Activated CD8-positive, alpha-beta T cell treated with anti-CD3 and anti-CD28 coated beads for 36 hours (primary cell): Measurements from ENCODE around the gene HOXD13. TPM values are rescaled to one million over a fixed set of nuclear protein-coding genes. Genes with fewer than 3 reads are reported as not detected.

Experiments used
- ATAC-seq: fragments of 200-7000 bp; cut with Tn5 transposase; one replicate; pipeline ENCODE4 v1.10.0; 2021; ENCODE audit warnings: mild to moderate bottlenecking, moderate library complexity
- CTCF ChIA-PET: fragments of 350-600 bp; sonication (Branson Sonifier 250); formaldehyde crosslinking; loops from one replicate; lab custom pipeline; 2021; ENCODE audit warnings: antibody characterized with exemption; lab: Charles Lee
- POLR2A ChIA-PET: fragments of 350-600 bp; sonication (Branson Sonifier 250); formaldehyde crosslinking; loops from one replicate; lab custom pipeline; 2021; ENCODE audit warnings: antibody characterized with exemption; lab: Charles Lee
- DNase-seq: peaks from one replicate; pipeline ENCODE4 v3.0.0-alpha.2; 2020
- H3K27ac Mint-ChIP-seq: one replicate; pipeline ENCODE4 v1.8.0; 2021; ENCODE audit warnings: mild to moderate bottlenecking, mixed read lengths
- H3K27me3 Mint-ChIP-seq: one replicate; pipeline ENCODE4 v1.8.0; 2021; ENCODE audit warnings: mixed read lengths
- H3K36me3 Mint-ChIP-seq: one replicate; pipeline ENCODE4 v1.8.0; 2021; ENCODE audit warnings: low read depth, mixed read lengths
- H3K4me1 Mint-ChIP-seq: one replicate; pipeline ENCODE4 v1.8.0; 2021; ENCODE audit warnings: low read depth, mixed read lengths
- H3K4me3 Mint-ChIP-seq: one replicate; pipeline ENCODE4 v1.8.0; 2021; ENCODE audit warnings: mild to moderate bottlenecking, moderate library complexity, mixed read lengths
- H3K9me3 Mint-ChIP-seq: one replicate; pipeline ENCODE4 v1.8.0; 2021; ENCODE audit warnings: mixed read lengths
- intact Hi-C: fragments of 100-400 bp; cut with micrococcal nuclease; formaldehyde crosslinking; loops from one replicate; pipeline ENCODE4 v1.10.0; 2022
- total RNA-seq, 2 experiments: library from RNA; stranded (reverse); gene quantifications; one replicate each; pipeline ENCODE4 v1.2.3, GENCODE V29; 2021
- TF ChIP-seq, protein P1 (sequence below): fragments of 200-600 bp; IDR thresholded peaks from one replicate; pipeline ENCODE4 v1.8.0; 2022; ENCODE audit warnings: antibody characterized with exemption, mild to moderate bottlenecking

Gene HOXD13
- total RNA-seq, 2 experiments from 2014 or later, result not detected

GRCh38 chr2:176126929-176127773, 34.6 kb downstream of the HOXD13 start:
- DNase-seq, result peak; percentile 81
- Mint-ChIP-seq H3K27ac (no peak overlapping the region), H3K36me3 (no peaks in the 10 kb centered on the region), H3K4me3 (no peak overlapping the region), H3K9me3 (no peaks in the 10 kb centered on the region), H3K27me3 (peaks cover 71% of the 10 kb centered on the region), H3K4me1 (peaks cover 26% of the 10 kb centered on the region)
- TF ChIP-seq, protein P1, sequence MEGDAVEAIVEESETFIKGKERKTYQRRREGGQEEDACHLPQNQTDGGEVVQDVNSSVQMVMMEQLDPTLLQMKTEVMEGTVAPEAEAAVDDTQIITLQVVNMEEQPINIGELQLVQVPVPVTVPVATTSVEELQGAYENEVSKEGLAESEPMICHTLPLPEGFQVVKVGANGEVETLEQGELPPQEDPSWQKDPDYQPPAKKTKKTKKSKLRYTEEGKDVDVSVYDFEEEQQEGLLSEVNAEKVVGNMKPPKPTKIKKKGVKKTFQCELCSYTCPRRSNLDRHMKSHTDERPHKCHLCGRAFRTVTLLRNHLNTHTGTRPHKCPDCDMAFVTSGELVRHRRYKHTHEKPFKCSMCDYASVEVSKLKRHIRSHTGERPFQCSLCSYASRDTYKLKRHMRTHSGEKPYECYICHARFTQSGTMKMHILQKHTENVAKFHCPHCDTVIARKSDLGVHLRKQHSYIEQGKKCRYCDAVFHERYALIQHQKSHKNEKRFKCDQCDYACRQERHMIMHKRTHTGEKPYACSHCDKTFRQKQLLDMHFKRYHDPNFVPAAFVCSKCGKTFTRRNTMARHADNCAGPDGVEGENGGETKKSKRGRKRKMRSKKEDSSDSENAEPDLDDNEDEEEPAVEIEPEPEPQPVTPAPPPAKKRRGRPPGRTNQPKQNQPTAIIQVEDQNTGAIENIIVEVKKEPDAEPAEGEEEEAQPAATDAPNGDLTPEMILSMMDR, result peak; percentile 90
- ChIA-PET CTCF (interaction anchor here (0.6 to 9.8 kb wide), 53 partner anchors 9 to 1038 kb away, joined by 3 to 95 read pairs (median 4); partner anchors contain the start of genes EVX2, HOXD10 and HOXD4), POLR2A (interaction anchor here (0.6 to 1.1 kb wide), 4 partner anchors 264 to 861 kb away, joined by 3 read pairs; no protein-coding TSS in a partner anchor)
- no peak for ATAC-seq
- intact Hi-C loops, result loop anchor here (5.0 kb wide), 2 partner anchors 525 to 1020 kb away; no protein-coding TSS in a partner anchor

- no peak overlapping the region for H3K4me3 Mint-ChIP-seq
Measured at GRCh38 chr2:176127774-176128072, 35.2 kb downstream of the HOXD13 start.

DNA sequence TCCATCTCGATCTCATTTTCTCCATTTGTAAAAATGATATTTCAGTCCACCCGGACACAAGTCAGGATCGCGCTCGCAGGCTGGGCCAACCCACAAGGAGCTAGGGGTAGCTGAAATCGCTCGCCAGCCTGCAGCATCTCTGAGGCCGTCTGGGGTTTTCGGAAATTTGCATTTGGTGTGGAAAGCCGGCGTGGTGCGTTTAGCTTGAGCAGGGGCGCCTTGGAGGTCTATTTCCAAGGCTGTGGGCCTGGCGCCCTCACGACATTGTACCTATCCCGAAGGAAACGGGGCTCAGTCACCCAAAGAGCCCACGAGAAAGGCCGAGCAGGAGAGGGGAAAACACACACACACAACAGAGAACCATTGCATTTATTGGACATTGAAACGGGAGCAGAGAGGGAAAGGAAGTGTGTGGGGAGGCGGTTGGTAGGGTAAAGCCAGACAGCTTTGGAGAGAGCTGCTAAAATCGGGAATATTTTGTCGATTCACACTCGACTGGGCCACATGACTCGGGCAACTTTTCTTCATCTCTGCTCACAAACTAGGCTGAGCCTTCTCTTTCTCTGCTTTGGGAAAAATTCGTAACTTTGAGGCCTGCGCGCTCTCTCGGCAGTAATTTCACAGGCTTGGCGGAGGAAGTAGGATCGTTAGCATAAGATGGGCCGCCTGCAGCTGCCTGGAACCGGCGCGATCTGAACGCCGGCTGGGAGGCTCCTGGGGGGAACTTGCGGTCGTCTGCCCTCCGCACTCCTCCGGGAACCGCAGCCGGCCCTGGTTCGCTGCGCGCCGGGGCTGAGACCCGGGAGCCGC, 35.9 kb downstream of the HOXD13 start:
- H3K36me3 Mint-ChIP-seq, result no peaks in the 10 kb centered on the region
- ChIA-PET POLR2A (interaction anchor here (0.5 to 0.6 kb wide), 3 partner anchors 13 to 860 kb away, joined by 3 read pairs; no protein-coding TSS in a partner anchor), CTCF (interaction anchor here (0.6 to 9.8 kb wide), 16 partner anchors 9 to 1033 kb away, joined by 3 to 95 read pairs (median 15); partner anchors contain the start of genes HOXD10 and HOXD4)
- no peaks in the 10 kb centered on the region for H3K9me3 Mint-ChIP-seq
- H3K27me3 Mint-ChIP-seq, result peaks cover 79% of the 10 kb centered on the region
- DNase-seq (no peak), ATAC-seq (no peak)
- TF ChIP-seq, protein P1, result no peak
- intact Hi-C loops, result loop anchor here (5.0 kb wide), 2 partner anchors 524 to 1019 kb away; no protein-coding TSS in a partner anchor
- peak overlapping the region; percentile 57 for H3K27ac Mint-ChIP-seq
- H3K4me3 Mint-ChIP-seq, result peak overlapping the region; percentile 15
- H3K4me1 Mint-ChIP-seq, result peaks cover 28% of the 10 kb centered on the region

More at GRCh38 chr2:176127774-176128072, 35.2 kb downstream of the HOXD13 start:
- ChIA-PET CTCF (interaction anchor here (0.6 to 9.8 kb wide), 29 partner anchors 9 to 1034 kb away, joined by 3 to 95 read pairs (median 8); partner anchors contain the start of genes HOXD10 and HOXD4), POLR2A (interaction anchor here (0.6 kb wide), 2 partner anchors 263 to 860 kb away, joined by 3 read pairs; no protein-coding TSS in a partner anchor)
- intact Hi-C loops, result loop anchor here (5.0 kb wide), 2 partner anchors 525 to 1020 kb away; no protein-coding TSS in a partner anchor
- H3K9me3 Mint-ChIP-seq, result no peaks in the 10 kb centered on the region
- DNase-seq (no peak), ATAC-seq (no peak)
- TF ChIP-seq, protein P1, result no peak
- peaks cover 73% of the 10 kb centered on the region for H3K27me3 Mint-ChIP-seq
- peaks cover 28% of the 10 kb centered on the region for H3K4me1 Mint-ChIP-seq
- H3K36me3 Mint-ChIP-seq, result no peaks in the 10 kb centered on the region
- H3K27ac Mint-ChIP-seq, result no peak overlapping the region

GRCh38 chr2:176128982-176129796, 36.7 kb downstream of the HOXD13 start, which contains the start of gene HOXD8:
Gene HOXD8 (plus strand): TSS chr2:176129705. CDS start chr2:176130367, 662 bp downstream.
- peaks cover 79% of the 10 kb centered on the region for H3K27me3 Mint-ChIP-seq
- CTCF ChIA-PET, result interaction anchor here (1.4 to 9.8 kb wide), 7 partner anchors 11 to 1020 kb away, joined by 4 to 95 read pairs (median 38); no protein-coding TSS in a partner anchor
- POLR2A ChIA-PET, result interaction anchor here (0.5 kb wide), 1 partner anchor 14 kb away, joined by 3 read pairs; no protein-coding TSS in a partner anchor
- no peak within 1 kb of the TSS for H3K27ac Mint-ChIP-seq
- ATAC-seq (no peak), DNase-seq (no peak)
- TF ChIP-seq, protein P1, result no peak
- intact Hi-C loops, result loop anchor here (5.0 kb wide), 2 partner anchors 523 to 1018 kb away; no protein-coding TSS in a partner anchor
- H3K9me3 Mint-ChIP-seq, result no peaks in the 10 kb centered on the region
- H3K4me1 Mint-ChIP-seq, result peaks cover 25% of the 10 kb centered on the region
- no peaks in the 10 kb centered on the region for H3K36me3 Mint-ChIP-seq
- peak within 1 kb of the TSS; percentile 35 for H3K4me3 Mint-ChIP-seq
